Pancreas (tissue), 10 donors: ENCODE data around the gene ARL6IP4. TPM values are rescaled to one million over a fixed set of nuclear protein-coding genes. Genes with fewer than 3 reads are reported as not detected.

Source experiments
- ATAC-seq, 4 donors: fragments of 200-7000 bp; cut with Tn5 transposase; one replicate each; pipeline versions ENCODE4 v1.8.0 to v1.9.1; 2020; ENCODE audit warnings: mild to moderate bottlenecking in 4 of 4, moderate library complexity in 4 of 4
- DNase-seq, 6 donors: peaks; one replicate each; pipeline ENCODE4 v3.0.0-alpha.2; 2020
- FAIRE-seq: peaks from 2 replicates; lab custom pipeline; 2012; peaks lifted over from hg19 to GRCh38; lab: Jason Lieb, UNC
- H3K27ac ChIP-seq, 4 donors: fragments of 200-600 bp; sonication (generic); 1 replicate in 3 of 4; 2 replicates in 1 of 4; pipeline versions ENCODE4 v1.5.0 to v1.8.0; 2020
- H3K27me3 ChIP-seq, 4 donors: fragments of 200-600 bp; one replicate each; pipeline ENCODE4 v1.8.0; 2021
- H3K36me3 ChIP-seq, 3 donors: fragments of 200-600 bp; sonication (generic) in 1 of 3; one replicate each; pipeline versions ENCODE4 v1.5.0 to v1.8.0; 2020 to 2021
- H3K4me1 ChIP-seq, 3 donors: fragments of 200-600 bp; one replicate each; pipeline ENCODE4 v1.8.0; 2021
- H3K4me3 ChIP-seq, 4 donors: fragments of 200-600 bp; sonication (generic) in 2 of 4; one replicate each; pipeline versions ENCODE4 v1.5.0 to v1.8.0; 2020 to 2021
- H3K9me3 ChIP-seq, 4 donors: fragments of 200-600 bp; one replicate each; pipeline ENCODE4 v1.8.0; 2021
- CTCF ChIP-seq, 4 donors: fragments of 200-600 bp; sonication (generic) in 3 of 4; IDR thresholded peaks; one replicate each; pipeline versions ENCODE4 v1.5.0 to v1.8.0; 2021; ENCODE audit warnings: antibody characterized with exemption in 4 of 4
- WGBS, 2 donors: extraction: QIAGEN DNeasy Blood & Tissue Kit; methylation state at CpG; one replicate each; pipeline ENCODE4 v1.1.7; 2013; 5-methylcytosine and 5-hydroxymethylcytosine counted together
- intact Hi-C, 3 donors: fragments of 100-400 bp; cut with DNase I; formaldehyde crosslinking; loops; one replicate each; pipeline versions ENCODE4 v1.11.1 to v1.14.2; 2022
- polyA plus RNA-seq, 2 donors: library from polyadenylated mRNA; stranded (reverse); fragments of 200-250 nt; gene quantifications; one replicate each; pipeline ENCODE4 v1.2.3, GENCODE V29; 2013
- total RNA-seq, 6 donors: library from RNA; stranded (reverse); fragmentation: NEBNext Ultra II Directional in 4 of 6; extraction: Animal tissue kit (Norgen Biotek cat#: 25700) in 4 of 6; gene quantifications; one replicate each; pipeline versions ENCODE4 v1.2.1 to v1.2.4, GENCODE V29; 2021 to 2023
- donor health status: healthy with polysubstance abuse.
- donor health status: DM: no; HTN: no; CAD: no; lungs with moderate emphysema.
- donor health status: DM: no; HTN: no; CAD: no.
- donor health status: control.
- donor health status: control.
- donor health status: Bipolar disorder and iron deficiency.
- donor health status: DM: yes; HTN: yes; CAD: no.
- donor health status: DM: no; HTN: no; CAD: no.
- donor health status: DM: no; HTN: no; CAD: no.
- donor health status: DM: yes; HTN: yes; CAD: no.

ARL6IP4 gene
- total and polyA plus RNA-seq, 8 donors, result 85.3 to 296 (median 107) TPM

- Histone ChIP-seq H3K4me1 (no peaks in the 10 kb centered on the region), H3K4me3 (no peak overlapping the region), H3K9me3 (no peaks in the 10 kb centered on the region), H3K27me3 (no peaks in the 10 kb centered on the region), H3K36me3 (peaks cover 0 to 3% (median 0%) of the 10 kb centered on the region in 3 donors), H3K27ac (no peak overlapping the region)
- no peak for TF ChIP-seq CTCF (IDR thresholded peaks at IDR 0.05)
- DNase-seq, result peak in 1 of 6 donors; percentile 30
- 95 to 96% methylated on average over 23 to 25 of the region's 25 CpGs for WGBS, 2 donors
- intact Hi-C loops, result no loop called here
- ATAC-seq, result no peak
- FAIRE-seq, result no peak
Observed at GRCh38 chr12:122997343-122998250, 17.1 kb downstream of the ARL6IP4 start.

DNA sequence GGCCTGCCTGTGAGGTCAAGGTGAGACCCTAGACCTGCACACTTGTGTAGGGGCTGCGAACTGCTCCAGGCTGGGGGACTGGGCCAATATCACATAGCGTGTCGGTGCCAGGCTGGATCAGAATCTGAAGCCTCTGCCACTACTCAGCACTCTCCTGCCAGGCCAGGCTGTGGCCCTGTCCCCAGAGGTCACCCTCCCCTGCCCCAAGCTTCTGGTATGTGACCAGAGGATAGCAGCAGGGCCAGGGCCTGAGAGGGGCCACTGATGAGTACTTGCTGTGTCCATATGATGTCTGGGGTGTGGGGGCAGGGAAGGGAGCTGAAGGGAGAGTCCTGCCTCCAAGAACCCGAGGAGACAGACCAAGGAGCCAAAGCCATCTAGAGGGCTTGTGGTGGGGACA lies 17.8 kb downstream of the ARL6IP4 start:
- H3K4me1 ChIP-seq, result no peaks in the 10 kb centered on the region
- H3K27ac ChIP-seq, result no peak overlapping the region
- FAIRE-seq (no peak), ATAC-seq (no peak), DNase-seq (peak in 1 of 6 donors; percentile 60)
- peaks cover 0 to 3% (median 0%) of the 10 kb centered on the region in 3 donors for H3K36me3 ChIP-seq
- no peak overlapping the region for H3K4me3 ChIP-seq
- intact Hi-C loops, result no loop called here
- TF ChIP-seq CTCF (IDR thresholded peaks at IDR 0.05), result no peak
- WGBS, 2 donors, result 85 to 92% methylated on average over 4 of the region's 4 CpGs
- no peaks in the 10 kb centered on the region for H3K27me3 ChIP-seq
- H3K9me3 ChIP-seq, result no peaks in the 10 kb centered on the region

GRCh38 chr12:122999196-122999946 lies 18.9 kb downstream of the ARL6IP4 start:
- 86 to 87% methylated on average over 8 of the region's 8 CpGs for WGBS, 2 donors
- intact Hi-C loops, result no loop called here

GRCh38 chr12:122999986-123000420 lies 19.5 kb downstream of the ARL6IP4 start:
- Histone ChIP-seq H3K27ac (no peak overlapping the region), H3K4me3 (no peak overlapping the region), H3K9me3 (no peaks in the 10 kb centered on the region), H3K4me1 (no peaks in the 10 kb centered on the region), H3K27me3 (no peaks in the 10 kb centered on the region), H3K36me3 (peaks cover 0 to 10% (median 0%) of the 10 kb centered on the region in 3 donors)
- 86 to 87% methylated on average over 20 of the region's 20 CpGs for WGBS, 2 donors
- ATAC-seq (no peak), FAIRE-seq (no peak), DNase-seq (peak in 1 of 6 donors; percentile 54)
- intact Hi-C loops, result no loop called here
- TF ChIP-seq CTCF (IDR thresholded peaks at IDR 0.05), result no peak

More at GRCh38 chr12:122999196-122999946, 18.9 kb downstream of the ARL6IP4 start:
- no peak overlapping the region for H3K27ac ChIP-seq
- H3K9me3 ChIP-seq, result no peaks in the 10 kb centered on the region
- no peak overlapping the region for H3K4me3 ChIP-seq
- DNase-seq (peak in 1 of 6 donors; percentile 59), FAIRE-seq (no peak), ATAC-seq (no peak)
- H3K27me3 ChIP-seq, result no peaks in the 10 kb centered on the region
- no peak for TF ChIP-seq CTCF (IDR thresholded peaks at IDR 0.05)
- H3K36me3 ChIP-seq, result peaks cover 0 to 4% (median 0%) of the 10 kb centered on the region in 3 donors
- H3K4me1 ChIP-seq, result no peaks in the 10 kb centered on the region
